IPS-18a (cell line): ENCODE measurements around the gene HTRA3.

Source experiments
- H3K27ac ChIP-seq: one replicate; pipeline ENCODE4 v1.5.1; 2013; ENCODE audit warnings: low read length
- H3K27me3 ChIP-seq: one replicate; pipeline ENCODE4 v1.6.1; 2013; ENCODE audit warnings: mild to moderate bottlenecking, low read length; ENCODE audit not compliant: control insufficient read depth, insufficient read depth
- H3K36me3 ChIP-seq: one replicate; pipeline ENCODE4 v1.6.1; 2013; ENCODE audit warnings: low read depth, low read length; ENCODE audit not compliant: control insufficient read depth
- H3K4me1 ChIP-seq: one replicate; pipeline ENCODE4 v1.6.1; 2013; ENCODE audit warnings: low read depth, low read length; ENCODE audit not compliant: control insufficient read depth
- H3K4me3 ChIP-seq: one replicate; pipeline ENCODE4 v1.5.1; 2013; ENCODE audit warnings: low read length
- H3K9ac ChIP-seq: one replicate; pipeline ENCODE4 v1.6.1; 2013; ENCODE audit warnings: mild to moderate bottlenecking, low read length, moderate library complexity
- H3K9me3 ChIP-seq: one replicate; pipeline ENCODE4 v1.6.1; 2013; ENCODE audit warnings: low read depth, low read length; ENCODE audit not compliant: control insufficient read depth

The HTRA3 gene

GRCh38 chr4:8273450-8273849 is 3.9 kb downstream of the HTRA3 start:
- Histone ChIP-seq H3K9ac (no peak overlapping the region), H3K27me3 (peaks cover 30% of the 10 kb centered on the region), H3K4me1 (peaks cover 3% of the 10 kb centered on the region), H3K9me3 (no peaks in the 10 kb centered on the region), H3K27ac (no peak overlapping the region), H3K36me3 (no peaks in the 10 kb centered on the region), H3K4me3 (no peak overlapping the region)

- Histone ChIP-seq H3K9ac (no peak overlapping the region), H3K27me3 (peaks cover 24% of the 10 kb centered on the region), H3K4me1 (peaks cover 2% of the 10 kb centered on the region), H3K9me3 (no peaks in the 10 kb centered on the region), H3K4me3 (no peak overlapping the region), H3K36me3 (no peaks in the 10 kb centered on the region), H3K27ac (no peak overlapping the region)
Observed at GRCh38 chr4:8274066-8274652, 4.6 kb downstream of the HTRA3 start.

GRCh38 chr4:8274765-8275547 is 5.4 kb downstream of the HTRA3 start:
- Histone ChIP-seq H3K36me3 (no peaks in the 10 kb centered on the region), H3K4me1 (no peaks in the 10 kb centered on the region), H3K27ac (no peak overlapping the region), H3K27me3 (peaks cover 20% of the 10 kb centered on the region), H3K9me3 (no peaks in the 10 kb centered on the region), H3K9ac (no peak overlapping the region), H3K4me3 (no peak overlapping the region)

- no peaks in the 10 kb centered on the region for H3K4me1 ChIP-seq
- H3K9ac ChIP-seq: no peak overlapping the region
- H3K36me3 ChIP-seq: no peaks in the 10 kb centered on the region
- H3K27ac ChIP-seq: no peak overlapping the region
- peaks cover 14% of the 10 kb centered on the region for H3K27me3 ChIP-seq
- H3K9me3 ChIP-seq: no peaks in the 10 kb centered on the region
- H3K4me3 ChIP-seq: no peak overlapping the region
Observed at GRCh38 chr4:8275548-8275910, 6.0 kb downstream of the HTRA3 start.

GRCh38 chr4:8276358-8277240 is 7.0 kb downstream of the HTRA3 start:
- Histone ChIP-seq H3K27me3 (peaks cover 4% of the 10 kb centered on the region), H3K27ac (no peak overlapping the region), H3K9ac (no peak overlapping the region), H3K36me3 (no peaks in the 10 kb centered on the region), H3K4me3 (no peak overlapping the region), H3K9me3 (no peaks in the 10 kb centered on the region), H3K4me1 (no peaks in the 10 kb centered on the region)

- no peaks in the 10 kb centered on the region for H3K4me1 ChIP-seq
- no peak overlapping the region for H3K9ac ChIP-seq
- no peak overlapping the region for H3K4me3 ChIP-seq
- H3K27ac ChIP-seq: no peak overlapping the region
- H3K36me3 ChIP-seq: no peaks in the 10 kb centered on the region
- no peaks in the 10 kb centered on the region for H3K27me3 ChIP-seq
- no peaks in the 10 kb centered on the region for H3K9me3 ChIP-seq
Observed at GRCh38 chr4:8277356-8278008, 7.9 kb downstream of the HTRA3 start.

- no peaks in the 10 kb centered on the region for H3K9me3 ChIP-seq
- H3K9ac ChIP-seq: no peak overlapping the region
- H3K27me3 ChIP-seq: no peaks in the 10 kb centered on the region
- H3K4me1 ChIP-seq: no peaks in the 10 kb centered on the region
- H3K27ac ChIP-seq: no peak overlapping the region
- H3K4me3 ChIP-seq: no peak overlapping the region
- no peaks in the 10 kb centered on the region for H3K36me3 ChIP-seq
Observed at GRCh38 chr4:8278009-8278395, 8.4 kb downstream of the HTRA3 start.

GRCh38 chr4:8278421-8279287 is 9.1 kb downstream of the HTRA3 start:
- no peaks in the 10 kb centered on the region for H3K9me3 ChIP-seq
- H3K4me3 ChIP-seq: no peak overlapping the region
- no peaks in the 10 kb centered on the region for H3K36me3 ChIP-seq
- H3K9ac ChIP-seq: no peak overlapping the region
- H3K4me1 ChIP-seq: no peaks in the 10 kb centered on the region
- no peaks in the 10 kb centered on the region for H3K27me3 ChIP-seq
- no peak overlapping the region for H3K27ac ChIP-seq

- Histone ChIP-seq H3K4me3 (no peak overlapping the region), H3K9ac (no peak overlapping the region), H3K27ac (no peak overlapping the region), H3K36me3 (no peaks in the 10 kb centered on the region), H3K9me3 (no peaks in the 10 kb centered on the region), H3K4me1 (no peaks in the 10 kb centered on the region), H3K27me3 (no peaks in the 10 kb centered on the region)
Observed at GRCh38 chr4:8279321-8280157, 10.0 kb downstream of the HTRA3 start.

GRCh38 chr4:8280158-8280875 is 10.8 kb downstream of the HTRA3 start:
- Histone ChIP-seq H3K36me3 (no peaks in the 10 kb centered on the region), H3K27me3 (no peaks in the 10 kb centered on the region), H3K4me1 (no peaks in the 10 kb centered on the region), H3K9me3 (no peaks in the 10 kb centered on the region), H3K27ac (no peak overlapping the region), H3K9ac (no peak overlapping the region), H3K4me3 (no peak overlapping the region)
